ENCODE data around the gene CASTOR1.

DNA sequence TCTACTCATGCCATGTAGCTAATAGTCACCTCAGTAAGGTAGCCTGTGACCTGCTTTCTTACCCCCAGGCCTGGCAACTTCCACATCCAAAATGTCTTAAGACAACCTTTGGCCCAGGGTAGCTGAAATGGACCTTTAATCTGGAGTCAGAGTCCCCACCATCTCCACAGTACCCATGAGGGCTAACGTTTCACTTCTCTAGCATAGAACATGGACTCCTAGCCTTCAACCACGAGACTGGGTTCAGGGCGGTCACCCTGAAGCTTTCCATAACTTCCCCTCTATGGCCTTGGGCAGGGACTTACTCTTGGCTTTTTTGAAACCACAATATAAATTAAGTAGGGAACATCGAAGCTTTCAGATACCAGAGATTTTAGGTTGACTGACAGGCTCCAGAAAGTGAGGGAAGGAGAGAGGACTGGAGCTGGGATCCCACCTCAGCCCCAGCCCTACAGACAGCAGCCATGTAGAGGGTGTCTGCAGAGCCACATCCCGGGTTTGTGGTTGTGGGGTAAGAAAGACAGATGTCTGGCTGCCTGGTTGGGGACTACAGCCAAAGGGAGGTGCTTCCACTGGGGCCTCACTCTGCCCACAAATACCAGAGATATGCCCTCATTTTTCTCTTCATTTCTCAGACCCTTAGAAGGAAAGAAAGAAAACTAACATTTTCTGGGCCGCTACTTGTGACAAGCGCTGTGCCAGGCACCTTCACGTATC lies 34.9 kb upstream of the CASTOR1 start:
- TF ChIP-seq, protein P1, sequence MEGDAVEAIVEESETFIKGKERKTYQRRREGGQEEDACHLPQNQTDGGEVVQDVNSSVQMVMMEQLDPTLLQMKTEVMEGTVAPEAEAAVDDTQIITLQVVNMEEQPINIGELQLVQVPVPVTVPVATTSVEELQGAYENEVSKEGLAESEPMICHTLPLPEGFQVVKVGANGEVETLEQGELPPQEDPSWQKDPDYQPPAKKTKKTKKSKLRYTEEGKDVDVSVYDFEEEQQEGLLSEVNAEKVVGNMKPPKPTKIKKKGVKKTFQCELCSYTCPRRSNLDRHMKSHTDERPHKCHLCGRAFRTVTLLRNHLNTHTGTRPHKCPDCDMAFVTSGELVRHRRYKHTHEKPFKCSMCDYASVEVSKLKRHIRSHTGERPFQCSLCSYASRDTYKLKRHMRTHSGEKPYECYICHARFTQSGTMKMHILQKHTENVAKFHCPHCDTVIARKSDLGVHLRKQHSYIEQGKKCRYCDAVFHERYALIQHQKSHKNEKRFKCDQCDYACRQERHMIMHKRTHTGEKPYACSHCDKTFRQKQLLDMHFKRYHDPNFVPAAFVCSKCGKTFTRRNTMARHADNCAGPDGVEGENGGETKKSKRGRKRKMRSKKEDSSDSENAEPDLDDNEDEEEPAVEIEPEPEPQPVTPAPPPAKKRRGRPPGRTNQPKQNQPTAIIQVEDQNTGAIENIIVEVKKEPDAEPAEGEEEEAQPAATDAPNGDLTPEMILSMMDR (conservative IDR thresholded peaks at IDR 0.05 in 1 of 2, IDR thresholded peaks at IDR 0.05 in 1 of 2; ENCODE audit: low read depth in 1 of 2, low read length in 2 of 2) = no peak
- no peak for TF ChIP-seq EZH2 (IDR thresholded peaks at IDR 0.05; ENCODE audit: low read length, missing control alignments)

All from fibroblast of lung (primary cell).